ENCODE results near the gene F7.
A peak's percentile ranks its signal among the peaks of the same experiment; 100 is the strongest.
"Not testable (repeated sequence)": the region's sequence is repeated elsewhere in the genome, so short reads cannot be mapped to it uniquely, and the experiment has no call there.

The F7 gene

GRCh38 chr13:113153810-113154748, 48.5 kb downstream of the F7 start:
- peak; percentile 21 to 27 for DNase-seq (ENCODE audit: low read depth in 2 of 2)

- DNase-seq (ENCODE audit: low read depth in 2 of 2) = no peak
Measured at GRCh38 chr13:113155201-113155600, 49.6 kb downstream of the F7 start.

DNA sequence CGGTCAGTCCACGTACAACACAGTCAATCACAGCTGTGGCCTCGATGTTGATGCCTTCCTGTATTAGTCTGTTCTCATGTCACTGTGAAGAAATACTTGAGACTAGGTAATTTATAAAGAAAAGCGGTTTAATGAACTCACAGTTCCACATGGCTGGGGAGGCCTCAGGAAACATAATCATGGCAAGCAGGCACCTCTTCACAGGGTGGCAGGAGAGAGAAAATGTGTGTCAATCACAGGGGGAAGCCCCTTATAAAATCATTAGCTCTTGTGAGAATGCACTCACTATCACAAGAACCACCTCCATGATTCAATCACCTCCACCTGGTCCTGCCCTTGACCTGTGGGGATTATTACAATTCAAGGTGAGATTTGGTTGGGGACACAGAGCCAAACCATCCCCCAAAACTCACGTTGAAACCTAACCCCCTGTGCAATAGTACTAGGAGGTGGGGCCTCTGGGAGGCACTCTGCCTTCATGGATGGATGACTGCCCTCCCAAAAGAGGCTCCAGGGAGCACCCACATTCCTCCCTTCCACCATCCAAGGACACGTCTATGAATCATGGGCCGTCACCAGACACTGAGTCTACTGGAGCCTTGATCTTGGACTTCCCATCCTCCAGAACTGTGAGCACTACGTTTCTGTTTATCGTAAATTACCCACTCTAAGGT, 50.5 kb downstream of the F7 start:
- no peak for DNase-seq (ENCODE audit: low read depth in 2 of 2)

DNA sequence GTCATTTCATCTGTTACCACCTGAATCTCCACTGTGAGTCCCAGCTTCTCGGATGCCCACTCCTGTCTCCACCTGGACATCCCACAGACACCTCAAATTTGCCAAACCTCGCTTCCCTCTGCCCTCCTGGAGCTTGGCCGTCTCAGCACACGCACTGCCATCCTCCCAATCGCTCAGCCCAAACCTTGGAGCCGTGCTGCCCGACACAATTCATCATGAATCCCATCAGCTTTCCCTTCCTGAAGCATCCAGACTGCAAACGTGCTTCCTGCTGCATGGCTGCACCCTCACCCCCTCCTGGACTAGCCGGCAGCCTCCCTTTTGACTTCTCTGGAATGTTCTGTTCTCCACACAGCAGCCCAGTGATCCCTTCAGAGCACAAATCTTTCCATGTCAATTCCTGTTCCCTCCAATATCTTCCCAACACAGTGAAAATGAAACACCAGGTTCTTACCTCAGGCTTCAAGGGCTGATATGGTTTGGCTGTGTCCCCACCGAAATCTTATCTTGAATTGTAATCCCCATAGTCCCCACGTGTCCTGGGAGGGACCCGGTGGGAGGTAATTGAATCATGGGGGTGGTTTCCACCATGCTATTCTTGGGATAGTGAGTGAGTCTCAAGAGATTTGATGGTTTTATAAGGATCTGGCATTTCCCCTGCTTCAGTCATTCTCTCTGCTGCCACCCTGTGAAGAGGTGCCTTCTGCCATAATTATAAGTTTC, 51.8 kb downstream of the F7 start:
- no peak for DNase-seq (ENCODE audit: low read depth in 2 of 2)

- DNase-seq (ENCODE audit: low read depth in 2 of 2) = no peak
Measured at GRCh38 chr13:113157929-113158747, 52.5 kb downstream of the F7 start, which contains the start of gene PROZ. PROZ (plus strand) TSS chr13:113158648; CDS start chr13:113158661, 13 bp downstream.

GRCh38 chr13:113158946-113159345, 53.4 kb downstream of the F7 start:
- DNase-seq (ENCODE audit: low read depth in 2 of 2) = no peak

DNA sequence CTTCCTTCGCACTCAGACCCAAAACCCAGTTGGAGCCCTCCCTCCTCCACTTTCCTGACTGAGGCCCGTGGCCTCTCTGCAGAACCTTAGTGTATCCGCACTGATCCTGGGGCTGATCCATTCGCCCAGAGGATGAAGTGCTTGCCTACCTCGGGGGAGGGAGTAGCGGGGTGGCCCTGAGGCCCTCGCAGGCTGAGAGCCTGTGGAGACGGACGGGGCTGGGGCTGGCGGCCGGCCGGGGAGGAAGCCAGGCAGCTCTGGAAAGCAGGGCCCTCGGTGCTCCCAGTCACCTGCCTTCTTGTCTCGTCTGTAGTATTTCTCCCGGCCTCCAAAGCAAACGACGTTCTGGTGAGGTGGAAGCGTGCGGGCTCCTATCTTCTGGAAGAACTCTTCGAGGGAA, 54.1 kb downstream of the F7 start:
- DNase-seq (ENCODE audit: low read depth in 2 of 2) = no peak

GRCh38 chr13:113160983-113161382, 55.4 kb downstream of the F7 start:
- no peak for DNase-seq (ENCODE audit: low read depth in 2 of 2)

DNA sequence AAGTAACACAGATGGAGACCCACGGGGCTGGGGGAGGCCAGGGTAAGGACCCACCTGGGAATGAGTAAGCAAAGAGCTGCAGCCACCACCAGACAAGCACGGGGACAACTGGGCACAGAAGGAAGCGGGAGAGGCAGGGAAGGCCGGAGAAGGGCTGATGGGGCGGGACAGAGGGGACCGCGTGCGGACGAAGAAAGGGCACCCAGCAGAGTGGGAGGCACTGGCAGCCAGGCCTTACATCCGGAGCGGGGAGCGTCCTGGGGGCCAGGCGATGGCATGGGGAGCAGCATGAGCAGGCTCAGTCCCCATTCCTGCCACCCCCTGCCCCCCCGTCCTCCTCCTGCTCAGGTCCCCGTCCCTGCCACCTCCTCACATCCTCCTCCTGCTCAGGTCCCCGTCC, 55.8 kb downstream of the F7 start:
- DNase-seq (ENCODE audit: low read depth in 2 of 2) = no peak

DNA sequence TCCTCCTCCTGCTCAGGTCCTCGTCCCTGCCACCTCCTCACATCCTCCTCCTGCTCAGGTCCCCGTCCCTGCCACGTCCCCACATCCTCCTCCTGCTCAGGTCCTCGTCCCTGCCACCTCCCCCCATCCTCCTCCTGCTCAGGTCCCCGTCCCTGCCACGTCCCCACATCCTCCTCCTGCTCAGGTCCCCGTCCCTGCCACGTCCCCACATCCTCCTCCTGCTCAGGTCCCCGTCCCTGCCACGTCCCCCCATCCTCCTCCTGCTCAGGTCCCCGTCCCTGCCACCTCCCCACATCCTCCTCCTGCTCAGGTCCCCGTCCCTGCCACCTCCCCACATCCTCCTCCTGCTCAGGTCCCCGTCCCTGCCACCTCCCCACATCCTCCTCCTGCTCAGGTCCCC, 56.4 kb downstream of the F7 start:
- DNase-seq (ENCODE audit: low read depth in 2 of 2) = not testable (repeated sequence)

DNA sequence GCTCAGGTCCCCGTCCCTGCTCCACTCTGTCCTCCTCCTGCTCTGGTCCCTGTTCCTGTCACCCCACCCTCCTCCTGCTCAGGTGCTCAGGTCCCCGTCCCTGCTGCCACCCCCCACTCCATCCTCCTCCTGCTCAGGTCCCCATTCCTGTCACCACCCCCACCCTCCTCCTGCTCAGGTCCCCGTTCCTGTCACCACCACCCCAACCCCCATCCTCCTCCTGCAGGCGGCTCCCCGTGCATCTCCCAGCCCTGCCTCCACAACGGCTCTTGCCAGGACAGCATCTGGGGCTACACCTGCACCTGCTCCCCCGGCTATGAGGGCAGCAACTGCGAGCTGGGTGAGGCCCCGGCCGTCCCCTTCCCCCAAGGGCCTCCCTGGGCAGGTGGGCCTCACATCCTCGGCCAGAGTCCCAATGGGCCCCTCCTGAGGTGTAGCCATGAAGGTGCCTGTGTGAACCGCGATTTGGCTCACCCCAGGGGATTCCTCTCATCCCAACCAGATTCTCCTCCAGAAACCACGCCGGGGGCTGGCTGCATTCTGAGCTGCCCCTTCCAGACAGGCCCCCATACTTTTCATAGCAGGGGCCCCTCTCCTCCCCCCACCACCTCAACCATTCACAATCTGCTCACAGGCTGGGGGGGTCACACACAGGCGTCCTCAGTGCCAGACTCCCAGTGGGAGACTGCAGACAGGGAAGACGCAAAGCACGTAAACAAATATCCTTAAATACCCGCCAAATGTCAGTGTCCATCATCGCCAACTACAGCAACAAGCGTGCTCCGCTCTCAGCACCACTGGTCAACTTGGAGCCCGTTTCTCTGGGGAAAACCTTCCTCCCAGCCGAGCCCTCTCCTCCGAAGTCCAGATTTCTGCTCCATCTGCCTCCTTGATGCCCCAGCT, 57.4 kb downstream of the F7 start:
- no peak for DNase-seq (ENCODE audit: low read depth in 2 of 2)

- DNase-seq (ENCODE audit: low read depth in 2 of 2) = no peak
Measured at GRCh38 chr13:113164492-113164891, 58.9 kb downstream of the F7 start.

DNA sequence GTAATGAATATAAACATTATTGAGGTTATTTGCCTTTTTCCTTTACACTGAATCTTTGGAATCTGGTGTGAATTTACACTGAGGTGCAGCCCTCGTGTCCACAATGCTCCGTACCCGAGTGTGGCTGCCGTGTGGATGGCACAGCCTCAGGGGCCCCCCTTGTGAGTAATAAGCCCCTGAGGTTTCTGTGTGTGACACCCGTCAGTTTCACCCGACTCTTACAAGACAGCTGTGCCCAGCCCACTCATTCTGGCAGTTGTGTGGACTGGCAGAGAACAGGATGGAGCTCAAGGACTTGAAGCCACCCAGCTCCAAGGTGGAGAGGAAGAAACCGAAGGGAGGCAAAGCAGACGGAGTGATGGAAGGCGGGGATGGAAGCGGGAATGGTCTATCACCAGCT, 60.7 kb downstream of the F7 start:
- no peak for DNase-seq (ENCODE audit: low read depth in 2 of 2)

DNA sequence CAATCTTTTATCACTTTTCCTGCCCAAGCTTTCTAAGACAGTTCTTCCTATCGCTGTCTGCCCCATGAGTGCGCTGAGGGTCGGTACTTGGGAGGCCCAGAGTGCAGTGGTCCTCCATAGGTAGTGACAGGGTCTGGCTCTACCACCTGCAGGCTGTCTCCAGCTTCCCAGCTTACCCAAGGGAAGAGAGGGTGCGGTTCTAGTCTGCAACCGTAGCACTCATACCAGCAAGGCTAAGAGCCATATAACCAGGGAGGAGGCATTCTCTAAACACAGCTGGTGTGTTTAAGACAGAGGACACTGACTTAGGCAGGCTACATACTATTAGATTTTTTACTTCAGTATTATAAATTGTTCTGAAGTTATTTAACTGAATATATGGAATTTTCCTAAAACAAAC, 61.1 kb downstream of the F7 start:
- DNase-seq (ENCODE audit: low read depth in 2 of 2) = no peak

DNA sequence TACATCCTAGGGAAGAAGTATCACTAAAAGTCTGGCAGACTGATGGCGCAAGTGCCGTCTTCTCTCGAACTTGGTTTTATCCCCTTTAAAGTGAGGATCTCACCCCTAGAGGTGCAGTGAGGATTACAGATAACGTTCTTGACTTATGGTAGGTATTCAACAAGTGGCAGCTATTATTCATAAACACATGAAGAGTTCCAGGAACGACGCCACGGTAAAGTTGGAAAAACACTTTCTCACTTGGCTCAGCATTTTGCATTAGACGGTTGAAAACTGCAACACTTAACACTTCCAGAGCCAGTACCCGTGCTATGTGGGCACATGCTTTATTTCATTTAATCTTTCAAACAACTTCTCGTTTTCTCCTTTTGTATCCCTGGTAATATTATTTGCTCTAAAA, 61.6 kb downstream of the F7 start:
- no peak for DNase-seq (ENCODE audit: low read depth in 2 of 2)

- DNase-seq (ENCODE audit: low read depth in 2 of 2) = no peak
Measured at GRCh38 chr13:113167575-113167974, 62.0 kb downstream of the F7 start.

GRCh38 chr13:113168211-113168610, 62.6 kb downstream of the F7 start:
- DNase-seq (ENCODE audit: low read depth in 2 of 2) = no peak

- DNase-seq (ENCODE audit: low read depth in 2 of 2) = no peak
Measured at GRCh38 chr13:113169277-113170272, 64.0 kb downstream of the F7 start.

Measured in fibroblast of skin of left biceps (primary cell).